GM12878 (cell line): Measurements from ENCODE around the gene CANX. TPM values are rescaled to one million over a fixed set of nuclear protein-coding genes. Genes with fewer than 3 reads are reported as not detected.
A peak's percentile ranks its signal among the peaks of the same experiment; 100 is the strongest.

ENCODE experiments used
- BACH1 ChIP-seq: fragments of 450-650 bp; IDR thresholded peaks from 2 replicates; pipeline ENCODE4 v1.6.1; 2017; ENCODE audit warnings: mild to moderate bottlenecking, borderline replicate concordance
- BCL11A ChIP-seq: IDR thresholded peaks from 2 replicates; pipeline ENCODE4 v1.6.1; 2011; ENCODE audit warnings: low read depth, low read length
- BCL3 ChIP-seq: IDR thresholded peaks from 2 replicates; pipeline ENCODE4 v1.6.1; 2011; ENCODE audit warnings: borderline replicate concordance, low read depth, mild to moderate bottlenecking, moderate library complexity, low read length; ENCODE audit not compliant: insufficient read depth, poor library complexity, severe bottlenecking
- BHLHE40 ChIP-seq, 2 experiments: fragments of 450-650 bp in 1 of 2; IDR thresholded peaks; 2 replicates each; pipeline ENCODE4 v1.6.1; 2011 to 2017; ENCODE audit warnings: low read depth in 2 of 2, borderline replicate concordance in 1 of 2, improper control_type of control experiment in 1 of 2, low read length in 1 of 2, mild to moderate bottlenecking in 1 of 2
- CBFB ChIP-seq: IDR thresholded peaks from 2 replicates; pipeline ENCODE4 v1.6.1; 2016; ENCODE audit warnings: antibody characterized with exemption, low read depth
- CHD1 ChIP-seq: IDR thresholded peaks from 2 replicates; pipeline ENCODE4 v1.6.1; 2012; ENCODE audit warnings: low read depth, low read length, improper control_type of control experiment
- DPF2 ChIP-seq: fragments of 450-650 bp; IDR thresholded peaks from 2 replicates; pipeline ENCODE4 v1.6.1; 2017; ENCODE audit warnings: mild to moderate bottlenecking
- GABPA ChIP-seq: IDR thresholded peaks from 2 replicates; pipeline ENCODE4 v1.6.1; 2014; ENCODE audit warnings: antibody characterized with exemption, low read depth, mild to moderate bottlenecking, inconsistent platforms
- HDAC6 ChIP-seq: fragments of 200-600 bp; sonication (generic); IDR thresholded peaks from one replicate; pipeline ENCODE4 v1.8.0; 2017; ENCODE audit warnings: antibody characterized with exemption; ENCODE audit not compliant: unreplicated experiment
- IKZF2 ChIP-seq, 2 experiments: fragments of 450-650 bp; IDR thresholded peaks; 2 replicates each; pipeline ENCODE4 v1.6.1; 2017; ENCODE audit warnings: mild to moderate bottlenecking in 2 of 2, moderate library complexity in 2 of 2
- LARP7 ChIP-seq: fragments of 450-650 bp; IDR thresholded peaks from 2 replicates; pipeline ENCODE4 v1.6.1; 2017; ENCODE audit warnings: mild to moderate bottlenecking
- MAX ChIP-seq: IDR thresholded peaks from 2 replicates; pipeline ENCODE4 v1.6.1; 2012; ENCODE audit warnings: low read depth, low read length, improper control_type of control experiment
- MYB ChIP-seq: fragments of 150-350 bp; IDR thresholded peaks from 2 replicates; pipeline ENCODE4 v1.6.1; 2014; ENCODE audit warnings: mild to moderate bottlenecking, low read depth, low read length, borderline replicate concordance
- NR2F1 ChIP-seq: fragments of 450-650 bp; conservative IDR thresholded peaks from 2 replicates; pipeline ENCODE4 v1.6.1; 2017; ENCODE audit warnings: mild to moderate bottlenecking
- POLR2A ChIP-seq: IDR thresholded peaks from 2 replicates; pipeline ENCODE4 v1.6.1; 2011; ENCODE audit warnings: low read depth, mild to moderate bottlenecking, low read length
- POLR2AphosphoS2 ChIP-seq: IDR thresholded peaks from 2 replicates; pipeline ENCODE4 v1.6.1; 2011; ENCODE audit warnings: low read depth, mild to moderate bottlenecking, low read length, improper control_type of control experiment, moderate library complexity
- POLR2AphosphoS5 ChIP-seq: IDR thresholded peaks from 2 replicates; pipeline ENCODE4 v1.6.1; 2011; ENCODE audit warnings: mild to moderate bottlenecking, low read length, inconsistent platforms
- POU2F2 ChIP-seq: IDR thresholded peaks from 3 replicates; pipeline ENCODE4 v1.6.1; 2011; ENCODE audit warnings: low read depth, mild to moderate bottlenecking, low read length, borderline replicate concordance
- RBBP5 ChIP-seq: fragments of 200-600 bp; sonication (generic); conservative IDR thresholded peaks from 2 replicates; pipeline ENCODE4 v1.6.1; 2016
- RELA ChIP-seq: fragments of 450-650 bp; IDR thresholded peaks from 2 replicates; pipeline ENCODE4 v1.8.0; 2014; ENCODE audit warnings: borderline replicate concordance; ENCODE audit not compliant: partially characterized antibody
- RUNX3 ChIP-seq: IDR thresholded peaks from 2 replicates; pipeline ENCODE4 v1.6.1; 2012; ENCODE audit warnings: low read length, inconsistent platforms
- SIN3A ChIP-seq: IDR thresholded peaks from 2 replicates; pipeline ENCODE4 v1.6.1; 2012; ENCODE audit warnings: low read depth, low read length, improper control_type of control experiment
- TCF12 ChIP-seq: IDR thresholded peaks from 2 replicates; pipeline ENCODE4 v1.6.1; 2011; ENCODE audit warnings: low read depth, mild to moderate bottlenecking, low read length
- TCF3 ChIP-seq: IDR thresholded peaks from 2 replicates; pipeline ENCODE4 v1.6.1; 2012; ENCODE audit warnings: low read depth, mild to moderate bottlenecking, low read length, borderline replicate concordance; ENCODE audit not compliant: insufficient read depth
- USF1 ChIP-seq: IDR thresholded peaks from 2 replicates; pipeline ENCODE4 v1.6.1; 2011; ENCODE audit warnings: borderline replicate concordance, low read depth, mild to moderate bottlenecking, moderate library complexity, mixed read lengths, low read length; ENCODE audit not compliant: insufficient read depth; ENCODE audit errors: extremely low read length
- ZBED1 ChIP-seq: IDR thresholded peaks from 2 replicates; pipeline ENCODE4 v1.6.1; 2016; ENCODE audit warnings: borderline replicate concordance
- ZNF687 ChIP-seq: fragments of 450-650 bp; IDR thresholded peaks from 2 replicates; pipeline ENCODE4 v1.6.1; 2017; ENCODE audit warnings: mild to moderate bottlenecking, moderate library complexity
- polyA plus RNA-seq, 11 experiments: library from polyadenylated mRNA; depleted of rRNA in 4 of 11; unstranded in 6 of 11; stranded (reverse) in 5 of 11; fragments of >200 nt; fragmentation: Nextera tagmentation in 4 of 11; fragmentation: Illumina TruSeq in 1 of 11; extraction: Ambion mirVana in 4 of 11; extraction: Trizol in 1 of 11; gene quantifications; 1 replicate in 1 of 11; 2 replicates in 10 of 11; pipeline versions ENCODE4 v1.2.1 to v1.2.3, GENCODE V29; 2011 to 2016; ENCODE audit warnings: inconsistent platforms in 2 of 11, missing spikeins in 2 of 11, low read depth in 1 of 11
- total RNA-seq, 4 experiments: library from RNA; depleted of rRNA in 3 of 4; stranded (reverse); fragments of >200 nt in 3 of 4; fragmentation: Illumina TruSeq in 1 of 4; extraction: Trizol in 1 of 4; gene quantifications; 2 replicates each; pipeline versions ENCODE4 v1.2.1 to v1.2.3, GENCODE V29; 2013 to 2021

The CANX gene
- total and polyA plus RNA-seq, 10 of the 15 experiments (the other 5 are each of a cell fraction or from before 2014, with no cell fraction given): 78.2 to 602 (median 412) TPM

GRCh38 chr5:179698935-179699615 lies at the start of gene CANX (continued):
- TF ChIP-seq RBBP5: no peak
- TF ChIP-seq ZBED1: no peak
- no peak for TF ChIP-seq BCL3
- peak; percentile 97 for TF ChIP-seq LARP7
- TF ChIP-seq DPF2: no peak; the same call in 1 of the 2 replicates
- TF ChIP-seq TCF3: peak; percentile 50; the same call in 1 of the 2 replicates
- TF ChIP-seq POU2F2: peak; percentile 48; the same call in 1 of the 3 replicates
- TF ChIP-seq MYB: no peak
- TF ChIP-seq USF1: peak; percentile 94
- TF ChIP-seq IKZF2 (IDR thresholded peaks at IDR 0.05): no peak
- TF ChIP-seq POLR2AphosphoS2: peak; percentile 64; the same call in 1 of the 2 replicates
- TF ChIP-seq BHLHE40 (IDR thresholded peaks at IDR 0.05; ENCODE audit: borderline replicate concordance in 1 of 2, low read depth in 2 of 2, low read length in 1 of 2): peak; percentile 98 to 100
- TF ChIP-seq MAX: peak; percentile 89
- TF ChIP-seq SIN3A: no peak
- peak; percentile 25; the same call in 1 of the 2 replicates for TF ChIP-seq TCF12
- TF ChIP-seq NR2F1: peak; percentile 81
- no peak for TF ChIP-seq GABPA
- TF ChIP-seq BCL11A: no peak
- TF ChIP-seq BACH1: peak; percentile 85
- TF ChIP-seq CBFB: no peak
- TF ChIP-seq HDAC6: no peak
- peak; percentile 93 for TF ChIP-seq POLR2A
- TF ChIP-seq RUNX3: peak; percentile 19; the same call in 1 of the 2 replicates
- TF ChIP-seq CHD1: peak; percentile 46; the same call in 1 of the 2 replicates
- peak; percentile 21 for TF ChIP-seq RELA
- peak; percentile 71 for TF ChIP-seq POLR2AphosphoS5
- TF ChIP-seq ZNF687: peak; percentile 65
